ENCODE data around the gene TTLL7.

TTLL7 gene

DNA sequence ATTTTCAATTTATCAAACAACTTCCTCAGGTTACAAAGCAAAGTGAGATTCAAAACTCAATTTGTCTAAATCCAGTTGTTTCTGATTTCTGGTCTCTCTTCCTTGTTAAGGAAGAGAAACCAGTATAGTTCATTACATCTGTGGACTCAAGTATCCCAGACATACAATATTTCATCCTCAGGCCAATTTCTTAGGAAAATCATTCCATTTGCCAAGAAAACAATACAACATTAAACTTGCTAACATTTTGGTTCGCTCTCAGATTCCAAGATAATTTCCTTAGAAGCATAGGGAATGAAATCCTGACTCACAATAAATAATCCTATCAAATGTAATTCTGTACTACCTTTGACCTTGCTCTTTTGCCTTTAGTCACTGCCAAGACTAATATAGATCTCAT is 11.2 kb upstream of the TTLL7 start:
- no peak overlapping the region for H3K9ac ChIP-seq (ENCODE audit: low read length)
- no peak overlapping the region for H3K27ac ChIP-seq (ENCODE audit: low read depth, low read length, poor library complexity, severe bottlenecking)
- H3K4me2 ChIP-seq (ENCODE audit: low read length) = no peak overlapping the region
- no peaks in the 10 kb centered on the region for H3F3A ChIP-seq (ENCODE audit: insufficient read depth, low read length)
- no peak for TF ChIP-seq EZH2 (IDR thresholded peaks at IDR 0.05; ENCODE audit: borderline replicate concordance, low read length)
- TF ChIP-seq, protein P1, sequence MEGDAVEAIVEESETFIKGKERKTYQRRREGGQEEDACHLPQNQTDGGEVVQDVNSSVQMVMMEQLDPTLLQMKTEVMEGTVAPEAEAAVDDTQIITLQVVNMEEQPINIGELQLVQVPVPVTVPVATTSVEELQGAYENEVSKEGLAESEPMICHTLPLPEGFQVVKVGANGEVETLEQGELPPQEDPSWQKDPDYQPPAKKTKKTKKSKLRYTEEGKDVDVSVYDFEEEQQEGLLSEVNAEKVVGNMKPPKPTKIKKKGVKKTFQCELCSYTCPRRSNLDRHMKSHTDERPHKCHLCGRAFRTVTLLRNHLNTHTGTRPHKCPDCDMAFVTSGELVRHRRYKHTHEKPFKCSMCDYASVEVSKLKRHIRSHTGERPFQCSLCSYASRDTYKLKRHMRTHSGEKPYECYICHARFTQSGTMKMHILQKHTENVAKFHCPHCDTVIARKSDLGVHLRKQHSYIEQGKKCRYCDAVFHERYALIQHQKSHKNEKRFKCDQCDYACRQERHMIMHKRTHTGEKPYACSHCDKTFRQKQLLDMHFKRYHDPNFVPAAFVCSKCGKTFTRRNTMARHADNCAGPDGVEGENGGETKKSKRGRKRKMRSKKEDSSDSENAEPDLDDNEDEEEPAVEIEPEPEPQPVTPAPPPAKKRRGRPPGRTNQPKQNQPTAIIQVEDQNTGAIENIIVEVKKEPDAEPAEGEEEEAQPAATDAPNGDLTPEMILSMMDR (IDR thresholded peaks at IDR 0.05; ENCODE audit: low read length) = no peak
- no peaks in the 10 kb centered on the region for H3K79me2 ChIP-seq (ENCODE audit: insufficient read depth, low read length)
- no peak overlapping the region for H3K4me3 ChIP-seq (ENCODE audit: low read depth, low read length, poor library complexity, severe bottlenecking)
- no peaks in the 10 kb centered on the region for H3K4me1 ChIP-seq (ENCODE audit: insufficient read depth, low read length, severe bottlenecking)
- H2AFZ ChIP-seq (ENCODE audit: low read length) = no peak overlapping the region
- H3K9me2 ChIP-seq (ENCODE audit: low read depth, low read length) = no peaks in the 10 kb centered on the region
- no peaks in the 10 kb centered on the region for H3K9me3 ChIP-seq (ENCODE audit: low read length)
- no peaks in the 10 kb centered on the region for H4K20me1 ChIP-seq (ENCODE audit: insufficient read depth, low read length)
- H3K27me3 ChIP-seq (ENCODE audit: insufficient read depth, low read length) = no peaks in the 10 kb centered on the region
- H3K36me3 ChIP-seq (ENCODE audit: insufficient read depth, low read length) = no peaks in the 10 kb centered on the region

DNA sequence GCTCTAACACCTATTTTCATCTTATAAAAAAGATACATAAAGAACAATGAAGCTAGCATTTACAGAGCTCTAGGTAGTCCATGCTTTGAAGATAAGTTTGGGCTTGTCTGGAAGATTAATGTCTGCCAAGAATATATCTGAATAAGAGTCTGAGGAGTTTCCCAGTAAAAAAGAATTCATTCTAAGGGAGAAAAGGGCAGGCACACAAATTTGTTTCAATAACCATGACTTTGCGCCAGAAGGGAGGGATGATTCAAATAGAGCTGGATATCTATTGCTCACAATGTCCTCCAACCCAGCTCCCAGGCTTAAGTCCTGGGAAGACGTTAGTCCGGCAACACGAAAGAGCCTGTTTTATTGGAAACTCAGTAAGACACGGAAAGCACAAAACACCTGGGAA is 9.7 kb upstream of the TTLL7 start:
- H2AFZ ChIP-seq (ENCODE audit: low read length) = no peak overlapping the region
- no peaks in the 10 kb centered on the region for H3F3A ChIP-seq (ENCODE audit: insufficient read depth, low read length)
- H3K4me2 ChIP-seq (ENCODE audit: low read length) = no peak overlapping the region
- no peaks in the 10 kb centered on the region for H3K4me1 ChIP-seq (ENCODE audit: insufficient read depth, low read length, severe bottlenecking)
- no peak for TF ChIP-seq EZH2 (IDR thresholded peaks at IDR 0.05; ENCODE audit: borderline replicate concordance, low read length)
- TF ChIP-seq, protein P1 (IDR thresholded peaks at IDR 0.05; ENCODE audit: low read length) = no peak
- H3K79me2 ChIP-seq (ENCODE audit: insufficient read depth, low read length) = no peaks in the 10 kb centered on the region
- no peaks in the 10 kb centered on the region for H3K9me3 ChIP-seq (ENCODE audit: low read length)
- no peaks in the 10 kb centered on the region for H4K20me1 ChIP-seq (ENCODE audit: insufficient read depth, low read length)
- no peaks in the 10 kb centered on the region for H3K36me3 ChIP-seq (ENCODE audit: insufficient read depth, low read length)
- no peaks in the 10 kb centered on the region for H3K27me3 ChIP-seq (ENCODE audit: insufficient read depth, low read length)
- no peak overlapping the region for H3K9ac ChIP-seq (ENCODE audit: low read length)
- H3K4me3 ChIP-seq (ENCODE audit: low read depth, low read length, poor library complexity, severe bottlenecking) = no peak overlapping the region
- H3K9me2 ChIP-seq (ENCODE audit: low read depth, low read length) = no peaks in the 10 kb centered on the region
- H3K27ac ChIP-seq (ENCODE audit: low read depth, low read length, poor library complexity, severe bottlenecking) = no peak overlapping the region

DNA sequence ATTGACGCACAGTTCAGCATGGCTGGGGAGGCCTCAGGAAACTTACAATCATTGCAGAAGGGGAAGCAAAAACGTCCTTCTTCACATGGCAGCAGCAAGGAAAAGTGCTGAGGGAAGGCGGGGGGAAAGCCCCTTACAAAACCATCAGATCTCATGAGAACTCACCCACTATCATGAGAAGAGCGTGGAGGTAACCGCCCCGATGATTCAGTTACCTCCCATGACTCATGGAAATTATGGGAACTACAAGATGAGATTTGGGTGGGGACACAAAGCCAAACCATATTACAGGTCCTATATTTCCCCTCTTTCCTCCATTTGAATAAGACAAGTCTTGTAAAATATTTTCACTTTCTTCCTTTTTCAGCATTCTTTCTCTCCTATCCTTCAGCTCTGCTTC is 7.7 kb upstream of the TTLL7 start:
- TF ChIP-seq, protein P1 (IDR thresholded peaks at IDR 0.05; ENCODE audit: low read length) = no peak
- TF ChIP-seq EZH2 (IDR thresholded peaks at IDR 0.05; ENCODE audit: borderline replicate concordance, low read length) = no peak
- H3K4me1 ChIP-seq (ENCODE audit: insufficient read depth, low read length, severe bottlenecking) = no peaks in the 10 kb centered on the region
- H4K20me1 ChIP-seq (ENCODE audit: insufficient read depth, low read length) = no peaks in the 10 kb centered on the region
- H3K27ac ChIP-seq (ENCODE audit: low read depth, low read length, poor library complexity, severe bottlenecking) = no peak overlapping the region
- no peaks in the 10 kb centered on the region for H3F3A ChIP-seq (ENCODE audit: insufficient read depth, low read length)
- no peaks in the 10 kb centered on the region for H3K27me3 ChIP-seq (ENCODE audit: insufficient read depth, low read length)
- H2AFZ ChIP-seq (ENCODE audit: low read length) = no peak overlapping the region
- no peak overlapping the region for H3K9ac ChIP-seq (ENCODE audit: low read length)
- no peak overlapping the region for H3K4me3 ChIP-seq (ENCODE audit: low read depth, low read length, poor library complexity, severe bottlenecking)
- no peaks in the 10 kb centered on the region for H3K9me2 ChIP-seq (ENCODE audit: low read depth, low read length)
- no peaks in the 10 kb centered on the region for H3K36me3 ChIP-seq (ENCODE audit: insufficient read depth, low read length)
- no peaks in the 10 kb centered on the region for H3K9me3 ChIP-seq (ENCODE audit: low read length)
- H3K79me2 ChIP-seq (ENCODE audit: insufficient read depth, low read length) = no peaks in the 10 kb centered on the region
- no peak overlapping the region for H3K4me2 ChIP-seq (ENCODE audit: low read length)
